Naive thymus-derived CD4-positive, alpha-beta T cell (primary cell): Measurements from ENCODE around the gene JMJD6. TPM values are rescaled to one million over a fixed set of nuclear protein-coding genes. Genes with fewer than 3 reads are reported as not detected.
A peak's percentile ranks its signal among the peaks of the same experiment; 100 is the strongest.

Experiments
- ATAC-seq: fragments of 150-1000 bp; cut with Tn5 transposase; 2 replicates; pipeline ENCODE4 v1.10.0; 2021; ENCODE audit warnings: mild to moderate bottlenecking, moderate library complexity
- CTCF ChIA-PET: fragments of 350-600 bp; sonication (Branson Sonifier 250); formaldehyde crosslinking; loops from one replicate; lab custom pipeline; 2021; ENCODE audit warnings: antibody characterized with exemption; lab: Charles Lee
- POLR2A ChIA-PET: fragments of 350-600 bp; sonication (Branson Sonifier 250); formaldehyde crosslinking; loops from one replicate; lab custom pipeline; 2021; ENCODE audit warnings: antibody characterized with exemption, inconsistent platforms; lab: Charles Lee
- DNase-seq, 9 donors: peaks; one replicate each; pipeline versions ENCODE4 v3.0.0 to v3.0.0-alpha.2; 2020 to 2022; ENCODE audit warnings: mixed read lengths in 1 of 9
- H3K27ac ChIP-seq: one replicate; pipeline ENCODE4 v1.7.0; 2013; ENCODE audit warnings: mild to moderate bottlenecking, low read depth, low read length, moderate library complexity
- H3K27me3 ChIP-seq, 2 donors: one replicate each; pipeline ENCODE4 v1.7.0; 2013; ENCODE audit warnings: low read length in 2 of 2, mild to moderate bottlenecking in 2 of 2, moderate library complexity in 2 of 2; ENCODE audit not compliant: control insufficient read depth in 2 of 2, insufficient read depth in 2 of 2
- H3K36me3 ChIP-seq, 3 experiments: 1 replicate in 2 of 3; 2 replicates in 1 of 3; pipeline ENCODE4 v1.7.0; 2013; ENCODE audit warnings: low read length in 3 of 3, mild to moderate bottlenecking in 3 of 3, moderate library complexity in 1 of 3; ENCODE audit not compliant: insufficient read depth in 3 of 3, control insufficient read depth in 2 of 3
- H3K4me1 ChIP-seq, 2 donors: one replicate each; pipeline ENCODE4 v1.7.0; 2013; ENCODE audit warnings: low read length in 2 of 2, mild to moderate bottlenecking in 2 of 2, moderate library complexity in 1 of 2; ENCODE audit not compliant: control insufficient read depth in 2 of 2, insufficient read depth in 2 of 2
- H3K4me3 ChIP-seq: 2 replicates; pipeline ENCODE4 v1.7.0; 2013; ENCODE audit warnings: mild to moderate bottlenecking, low read length
- H3K9me3 ChIP-seq, 3 experiments: 1 replicate in 2 of 3; 2 replicates in 1 of 3; pipeline ENCODE4 v1.7.0; 2013; ENCODE audit warnings: low read length in 3 of 3; ENCODE audit not compliant: control insufficient read depth in 2 of 3
- H3K27ac Mint-ChIP-seq, 9 donors: one replicate each; pipeline ENCODE4 v1.8.0; 2020 to 2022; ENCODE audit warnings: mixed read lengths in 9 of 9, mild to moderate bottlenecking in 8 of 9, moderate library complexity in 5 of 9, inconsistent platforms in 2 of 9
- H3K27me3 Mint-ChIP-seq, 5 donors: one replicate each; pipeline ENCODE4 v1.8.0; 2021 to 2022; ENCODE audit warnings: mixed read lengths in 5 of 5, mild to moderate bottlenecking in 1 of 5
- H3K36me3 Mint-ChIP-seq, 5 donors: one replicate each; pipeline ENCODE4 v1.8.0; 2020 to 2022; ENCODE audit warnings: mixed read lengths in 5 of 5, mild to moderate bottlenecking in 3 of 5, inconsistent platforms in 1 of 5
- H3K4me1 Mint-ChIP-seq, 7 donors: one replicate each; pipeline ENCODE4 v1.8.0; 2020 to 2022; ENCODE audit warnings: mixed read lengths in 7 of 7, mild to moderate bottlenecking in 3 of 7, inconsistent platforms in 1 of 7
- H3K4me3 Mint-ChIP-seq, 10 donors: one replicate each; pipeline ENCODE4 v1.8.0; 2020 to 2022; ENCODE audit warnings: mild to moderate bottlenecking in 10 of 10, mixed read lengths in 10 of 10, moderate library complexity in 6 of 10, inconsistent platforms in 2 of 10
- H3K9me3 Mint-ChIP-seq, 11 donors: one replicate each; pipeline ENCODE4 v1.8.0; 2020 to 2022; ENCODE audit warnings: mixed read lengths in 11 of 11, mild to moderate bottlenecking in 4 of 11, inconsistent platforms in 1 of 11, moderate library complexity in 1 of 11
- intact Hi-C, 2 donors: fragments of 100-400 bp; cut with micrococcal nuclease; formaldehyde crosslinking; loops; one replicate each; pipeline ENCODE4 v1.15.1; 2023
- polyA plus RNA-seq, 2 donors: library from polyadenylated mRNA; unstranded; fragments of 300-500 nt; fragmentation: Illumina TruSeq; gene quantifications; one replicate each; pipeline ENCODE4 v1.2.3, GENCODE V29; 2021
- total RNA-seq, 6 experiments: library from RNA in 5 of 6; stranded (reverse) in 5 of 6; gene quantifications; 1 replicate in 5 of 6; 2 replicates in 1 of 6; pipeline ENCODE4 v1.2.3 and lab custom pipeline; 2021 to 2026

JMJD6 gene
- total and polyA plus RNA-seq, 7 experiments from 2014 or later, result 18.5 to 132 (median 45.6) TPM

- H3K4me3 ChIP-seq, result peak overlapping the region; percentile 97
- H3K4me1 Mint-ChIP-seq, result peaks cover 32 to 72% (median 62%) of the 10 kb centered on the region in 7 donors
- CTCF ChIA-PET, result interaction anchor here (0.9 kb wide), 1 partner anchor 9 kb away, joined by 6 read pairs; the partner anchor contains the start of genes JMJD6 and METTL23
- intact Hi-C loops, result loop anchor here (2.0 to 10.0 kb wide), 10 partner anchors 37 to 1397 kb away; partner anchors contain the start of genes TMC8 (in 2 of the 2), ACOX1 (in 1 of the 2), PRPSAP1 (in 1 of the 2) and TEN1 (in 1 of the 2)
- DNase-seq (no peak), ATAC-seq (no peak)
- no peaks in the 10 kb centered on the region for H3K9me3 ChIP-seq
- POLR2A ChIA-PET, result interaction anchor here (0.6 to 8.2 kb wide), 23 partner anchors 10 to 1963 kb away, joined by 3 to 187 read pairs (median 4); partner anchors contain the start of genes ATP5PD, JMJD6, KCTD2 and METTL23
- H3K27me3 Mint-ChIP-seq, result no peaks in the 10 kb centered on the region
- H3K27me3 ChIP-seq, result no peaks in the 10 kb centered on the region
- H3K36me3 ChIP-seq, result peaks cover 21 to 46% (median 37%) of the 10 kb centered on the region in 3 experiments
- H3K36me3 Mint-ChIP-seq, result peaks cover 12 to 39% (median 32%) of the 10 kb centered on the region in 5 donors
- peaks cover 0 to 9% (median 0%) of the 10 kb centered on the region in 11 donors for H3K9me3 Mint-ChIP-seq
- peaks cover 52 to 58% of the 10 kb centered on the region in 2 donors for H3K4me1 ChIP-seq
- peak overlapping the region; percentile 83 to 99 (median 94) for H3K27ac Mint-ChIP-seq
- H3K27ac ChIP-seq, result peak overlapping the region; percentile 96
- H3K4me3 Mint-ChIP-seq, result peak overlapping the region; percentile 90 to 98 (median 96)
These were observed 9.4 kb upstream of the JMJD6 start for GRCh38 chr17:76735586-76736348.

GRCh38 chr17:76735006-76735405, 8.6 kb upstream of the JMJD6 start:
- POLR2A ChIA-PET, result interaction anchor here (0.6 to 8.2 kb wide), 21 partner anchors 8 to 1964 kb away, joined by 3 to 187 read pairs (median 3); partner anchors contain the start of genes ATP5PD, JMJD6, KCTD2 and METTL23
- no peak for ATAC-seq
- peaks cover 52 to 58% of the 10 kb centered on the region in 2 donors for H3K4me1 ChIP-seq

GRCh38 chr17:76734080-76734840, 7.9 kb upstream of the JMJD6 start:
- POLR2A ChIA-PET, result interaction anchor here (0.6 to 8.2 kb wide), 18 partner anchors 9 to 1930 kb away, joined by 3 to 187 read pairs (median 4); partner anchors contain the start of genes JMJD6, METTL23 and TNRC6C
- peaks cover 12 to 40% (median 33%) of the 10 kb centered on the region in 5 donors for H3K36me3 Mint-ChIP-seq

More at GRCh38 chr17:76735006-76735405, 8.6 kb upstream of the JMJD6 start:
- H3K27me3 Mint-ChIP-seq, result no peaks in the 10 kb centered on the region
- H3K36me3 Mint-ChIP-seq, result peaks cover 12 to 39% (median 32%) of the 10 kb centered on the region in 5 donors
- Histone ChIP-seq H3K36me3 (peaks cover 21 to 46% (median 37%) of the 10 kb centered on the region in 3 experiments), H3K27ac (peak overlapping the region; percentile 96), H3K9me3 (no peaks in the 10 kb centered on the region), H3K4me3 (peak overlapping the region; percentile 97), H3K27me3 (no peaks in the 10 kb centered on the region)
- CTCF ChIA-PET, result interaction anchor here (0.6 to 0.9 kb wide), 3 partner anchors 8 to 79 kb away, joined by 3 to 6 read pairs (median 3); partner anchors contain the start of genes JMJD6 and METTL23
- DNase-seq, result no peak
- H3K4me1 Mint-ChIP-seq, result peaks cover 32 to 72% (median 61%) of the 10 kb centered on the region in 7 donors
- H3K27ac Mint-ChIP-seq, result peak overlapping the region; percentile 83 to 99 (median 93)
- intact Hi-C loops, result loop anchor here (5.0 to 10.0 kb wide), 8 partner anchors 218 to 1397 kb away; partner anchors contain the start of genes TMC8 (in 2 of the 2), ACOX1 (in 1 of the 2), PRPSAP1 (in 1 of the 2) and TEN1 (in 1 of the 2)
- H3K9me3 Mint-ChIP-seq, result peaks cover 0 to 9% (median 0%) of the 10 kb centered on the region in 11 donors
- H3K4me3 Mint-ChIP-seq, result peak overlapping the region; percentile 90 to 98 (median 96)

GRCh38 chr17:76733618-76733957, 7.2 kb upstream of the JMJD6 start:
- intact Hi-C loops, result loop anchor here (10.0 kb wide), 2 partner anchors 711 to 949 kb away; partner anchors contain the start of gene UNK (in 1 of the 2)
- Histone ChIP-seq H3K36me3 (peaks cover 21 to 46% (median 42%) of the 10 kb centered on the region in 3 experiments), H3K4me3 (peak overlapping the region; percentile 97), H3K27ac (peak overlapping the region; percentile 96), H3K4me1 (peaks cover 53 to 56% of the 10 kb centered on the region in 2 donors), H3K27me3 (no peaks in the 10 kb centered on the region), H3K9me3 (no peaks in the 10 kb centered on the region)
- H3K36me3 Mint-ChIP-seq, result peaks cover 12 to 40% (median 33%) of the 10 kb centered on the region in 5 donors
- peaks cover 25 to 76% (median 57%) of the 10 kb centered on the region in 7 donors for H3K4me1 Mint-ChIP-seq
- peak overlapping the region; percentile 83 to 99 (median 93) for H3K27ac Mint-ChIP-seq
- DNase-seq (no peak), ATAC-seq (no peak)
- peak overlapping the region; percentile 9 to 98 (median 96) for H3K4me3 Mint-ChIP-seq
- H3K9me3 Mint-ChIP-seq, result peaks cover 0 to 9% (median 0%) of the 10 kb centered on the region in 11 donors
- CTCF ChIA-PET, result interaction anchor here (0.9 to 2.4 kb wide), 2 partner anchors 20 to 482 kb away, joined by 3 to 10 read pairs; no protein-coding TSS in a partner anchor
- POLR2A ChIA-PET, result interaction anchor here (0.6 to 8.2 kb wide), 9 partner anchors 8 to 1931 kb away, joined by 3 to 187 read pairs (median 4); partner anchors contain the start of genes JMJD6 and METTL23
- H3K27me3 Mint-ChIP-seq, result no peaks in the 10 kb centered on the region

More at GRCh38 chr17:76734080-76734840, 7.9 kb upstream of the JMJD6 start:
- peak overlapping the region; percentile 83 to 99 (median 93) for H3K27ac Mint-ChIP-seq
- peak overlapping the region; percentile 90 to 98 (median 96) for H3K4me3 Mint-ChIP-seq
- peak overlapping the region; percentile 97 for H3K4me3 ChIP-seq
- no peaks in the 10 kb centered on the region for H3K27me3 ChIP-seq
- DNase-seq (no peak), ATAC-seq (no peak)
- H3K9me3 Mint-ChIP-seq, result peaks cover 0 to 9% (median 0%) of the 10 kb centered on the region in 11 donors
- no peaks in the 10 kb centered on the region for H3K9me3 ChIP-seq
- CTCF ChIA-PET, result interaction anchor here (0.6 to 2.4 kb wide), 4 partner anchors 15 to 481 kb away, joined by 3 to 10 read pairs (median 3); no protein-coding TSS in a partner anchor
- peaks cover 58 to 59% of the 10 kb centered on the region in 2 donors for H3K4me1 ChIP-seq
- peaks cover 21 to 46% (median 42%) of the 10 kb centered on the region in 3 experiments for H3K36me3 ChIP-seq
- peaks cover 29 to 76% (median 62%) of the 10 kb centered on the region in 7 donors for H3K4me1 Mint-ChIP-seq
- no peaks in the 10 kb centered on the region for H3K27me3 Mint-ChIP-seq
- H3K27ac ChIP-seq, result peak overlapping the region; percentile 96
- intact Hi-C loops, result loop anchor here (10.0 kb wide), 2 partner anchors 711 to 949 kb away; partner anchors contain the start of gene UNK (in 1 of the 2)

- peaks cover 20 to 76% (median 52%) of the 10 kb centered on the region in 7 donors for H3K4me1 Mint-ChIP-seq
- peak overlapping the region in 8 of 9 donors; percentile 28 to 99 (median 92) for H3K27ac Mint-ChIP-seq
- ATAC-seq (no peak), DNase-seq (no peak)
- intact Hi-C loops, result loop anchor here (10.0 kb wide), 2 partner anchors 712 to 948 kb away; partner anchors contain the start of gene UNK (in 1 of the 2)
- peaks cover 12 to 40% (median 33%) of the 10 kb centered on the region in 5 donors for H3K36me3 Mint-ChIP-seq
- ChIA-PET CTCF (interaction anchor here (0.9 to 2.4 kb wide), 2 partner anchors 20 to 51 kb away, joined by 3 to 10 read pairs; no protein-coding TSS in a partner anchor), POLR2A (interaction anchor here (0.7 to 8.2 kb wide), 7 partner anchors 7 to 1382 kb away, joined by 3 to 187 read pairs (median 3); partner anchors contain the start of genes JMJD6 and METTL23)
- no peaks in the 10 kb centered on the region for H3K27me3 Mint-ChIP-seq
- no peaks in the 10 kb centered on the region for H3K9me3 ChIP-seq
- peaks cover 50 to 56% of the 10 kb centered on the region in 2 donors for H3K4me1 ChIP-seq
- peaks cover 21 to 46% (median 42%) of the 10 kb centered on the region in 3 experiments for H3K36me3 ChIP-seq
- H3K27ac ChIP-seq, result peak overlapping the region; percentile 96
- H3K4me3 ChIP-seq, result no peak overlapping the region
- peak overlapping the region; percentile 9 to 98 (median 96) for H3K4me3 Mint-ChIP-seq
- H3K27me3 ChIP-seq, result no peaks in the 10 kb centered on the region
- H3K9me3 Mint-ChIP-seq, result peaks cover 0 to 9% (median 0%) of the 10 kb centered on the region in 11 donors
These were observed 6.6 kb upstream of the JMJD6 start for GRCh38 chr17:76732734-76733617.
